ELR (cell line): Measurements from ENCODE around the gene NUDT4.
"Not testable (repeated sequence)": the region's sequence is repeated elsewhere in the genome, so short reads cannot be mapped to it uniquely, and the experiment has no call there.

Experiments
- DNase-seq: peaks from one replicate; pipeline ENCODE4 v3.0.0-alpha.2; 2015; ENCODE audit warnings: low read depth

NUDT4 gene

GRCh38 chr12:93366422-93366821 is 11.3 kb upstream of the NUDT4 start:
- no peak for DNase-seq

DNA sequence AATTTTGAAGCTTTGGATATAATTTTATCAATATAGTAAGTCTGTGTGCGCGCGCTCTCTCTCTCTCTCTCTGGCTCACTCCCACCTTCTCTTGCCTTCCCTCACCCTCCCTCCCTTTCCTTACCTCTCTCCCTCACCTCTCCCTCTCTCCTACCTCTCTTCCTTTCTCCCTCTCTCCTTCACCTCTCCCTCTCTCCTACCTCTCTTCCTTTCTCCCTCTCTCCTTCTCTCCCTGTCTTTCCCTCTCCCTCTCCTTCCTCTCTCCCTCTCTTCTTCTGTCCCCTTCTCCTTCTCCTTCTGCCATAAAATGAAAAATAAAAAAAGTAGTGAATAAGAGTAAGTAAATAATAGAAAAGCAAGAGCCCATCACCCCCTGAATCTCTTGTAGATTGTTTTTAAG is 9.0 kb upstream of the NUDT4 start:
- no peak for DNase-seq

DNA sequence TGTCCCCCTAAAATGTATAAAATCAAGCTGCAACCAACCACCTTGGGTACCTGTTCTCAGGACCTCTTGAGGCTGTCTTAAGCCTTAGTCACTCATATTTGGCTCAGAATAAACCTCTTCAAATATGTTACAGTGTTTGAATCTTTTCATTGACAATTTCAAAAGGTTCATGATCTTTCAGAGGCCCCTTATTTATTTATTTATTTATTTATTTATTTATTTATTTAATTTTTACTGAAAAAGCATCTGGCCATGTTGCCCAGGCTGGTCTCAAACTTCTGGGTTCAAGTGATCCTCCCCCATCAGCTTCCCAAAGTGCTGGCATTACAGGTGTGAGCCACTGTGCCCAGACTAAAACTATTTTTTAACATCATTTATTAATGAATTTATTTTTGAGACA is 8.2 kb upstream of the NUDT4 start:
- no peak for DNase-seq

GRCh38 chr12:93370947-93371346 is 6.8 kb upstream of the NUDT4 start:
- DNase-seq, result no peak

GRCh38 chr12:93373961-93374656 is 3.6 kb upstream of the NUDT4 start:
- no peak for DNase-seq

DNA sequence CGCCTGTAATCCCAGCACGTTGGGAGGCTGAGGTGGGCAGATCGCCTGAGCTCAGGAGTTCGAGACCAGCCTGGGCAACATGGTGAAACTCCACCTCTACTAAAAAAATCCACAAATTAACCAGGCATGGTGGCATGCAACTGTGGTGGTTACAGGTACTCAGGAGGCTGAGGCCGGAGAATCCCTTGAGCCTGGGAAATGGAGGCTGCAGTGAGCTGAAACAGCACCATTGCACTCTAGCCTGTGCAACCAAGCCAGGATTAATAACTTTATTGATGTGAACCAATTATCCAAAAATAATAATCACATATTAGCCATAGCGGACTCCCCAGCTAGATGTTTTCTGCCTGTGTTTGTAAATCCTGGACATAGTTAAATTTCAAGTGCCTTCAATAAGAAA is 1.8 kb upstream of the NUDT4 start:
- no peak for DNase-seq

DNA sequence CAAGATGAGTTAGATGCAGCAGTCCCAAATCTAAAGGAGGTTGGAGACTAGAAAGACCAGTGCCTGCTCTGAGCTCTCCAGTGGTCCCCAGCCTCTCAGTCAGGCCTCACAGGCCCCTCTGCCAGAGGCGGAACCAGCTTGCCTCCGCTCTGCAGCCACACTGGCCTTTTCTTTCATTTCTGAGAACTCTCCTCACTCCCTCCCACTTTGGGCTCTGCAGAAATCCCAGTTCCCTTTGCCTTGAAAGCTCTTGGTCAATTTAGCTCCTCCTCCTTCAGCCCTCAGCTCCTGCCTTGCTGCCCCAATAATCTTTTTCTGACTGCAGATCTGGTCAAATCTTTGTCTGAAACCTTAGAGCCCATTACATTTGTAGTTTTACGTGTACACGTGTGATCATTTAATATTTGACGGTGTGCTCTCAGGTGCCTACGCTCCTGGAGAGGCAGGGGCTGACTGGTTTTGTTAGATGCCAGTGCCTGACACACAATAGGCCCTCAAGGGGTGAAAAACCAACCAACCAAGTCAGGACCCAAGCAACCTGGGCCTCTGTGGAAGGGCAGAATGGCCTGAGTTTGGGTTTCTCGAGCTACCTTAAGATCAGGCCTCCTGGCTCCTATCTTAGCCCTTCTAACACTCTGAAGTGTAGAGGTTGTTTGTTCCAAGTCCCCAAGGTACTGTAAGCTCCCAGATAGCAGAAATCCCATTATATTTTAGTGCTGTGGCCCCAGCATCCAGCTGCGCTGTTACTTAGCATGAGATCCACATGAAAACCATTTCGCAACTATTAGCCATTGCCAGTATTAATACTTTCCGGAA is 1.1 kb upstream of the NUDT4 start:
- peak; percentile 30 for DNase-seq

DNA sequence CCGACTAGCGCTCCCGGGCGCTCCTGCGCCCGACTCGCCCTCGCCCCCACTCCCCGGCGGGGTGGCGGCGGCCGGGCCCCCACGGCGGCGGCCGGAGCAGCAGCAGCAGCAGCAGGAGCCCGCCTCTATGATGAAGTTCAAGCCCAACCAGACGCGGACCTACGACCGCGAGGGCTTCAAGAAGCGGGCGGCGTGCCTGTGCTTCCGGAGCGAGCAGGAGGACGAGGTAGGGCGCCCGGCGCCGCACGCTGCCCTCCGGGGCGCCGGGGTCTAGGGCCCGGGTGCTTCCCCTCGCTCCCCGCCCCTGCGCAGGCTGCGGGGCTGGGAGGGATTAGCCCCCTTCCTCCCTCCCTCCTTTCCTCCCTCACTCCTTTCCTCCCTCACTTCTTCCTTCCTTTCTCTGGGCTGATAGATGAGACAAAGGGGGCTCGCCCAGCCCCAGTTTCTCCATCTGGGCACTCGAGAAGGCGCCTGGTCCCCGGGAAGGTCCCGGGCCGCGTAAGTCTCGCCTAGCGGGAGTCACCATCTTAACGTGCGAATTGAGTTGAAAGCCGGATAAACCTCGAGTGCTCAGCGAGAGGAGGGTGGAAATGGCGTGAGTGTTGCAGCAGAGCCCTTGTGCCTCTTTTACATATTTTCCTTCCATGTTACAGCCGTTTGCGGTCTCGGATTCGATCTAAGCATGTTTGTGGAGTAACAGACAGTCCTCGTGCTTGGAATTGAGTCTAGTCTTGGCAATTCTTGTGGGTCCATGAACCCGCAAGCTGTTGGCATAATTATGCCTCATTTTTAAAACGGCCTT is 672 bp downstream of the NUDT4 start:
- peak; percentile 84 for DNase-seq

GRCh38 chr12:93378998-93379325 is 1.2 kb downstream of the NUDT4 start:
- no peak for DNase-seq

DNA sequence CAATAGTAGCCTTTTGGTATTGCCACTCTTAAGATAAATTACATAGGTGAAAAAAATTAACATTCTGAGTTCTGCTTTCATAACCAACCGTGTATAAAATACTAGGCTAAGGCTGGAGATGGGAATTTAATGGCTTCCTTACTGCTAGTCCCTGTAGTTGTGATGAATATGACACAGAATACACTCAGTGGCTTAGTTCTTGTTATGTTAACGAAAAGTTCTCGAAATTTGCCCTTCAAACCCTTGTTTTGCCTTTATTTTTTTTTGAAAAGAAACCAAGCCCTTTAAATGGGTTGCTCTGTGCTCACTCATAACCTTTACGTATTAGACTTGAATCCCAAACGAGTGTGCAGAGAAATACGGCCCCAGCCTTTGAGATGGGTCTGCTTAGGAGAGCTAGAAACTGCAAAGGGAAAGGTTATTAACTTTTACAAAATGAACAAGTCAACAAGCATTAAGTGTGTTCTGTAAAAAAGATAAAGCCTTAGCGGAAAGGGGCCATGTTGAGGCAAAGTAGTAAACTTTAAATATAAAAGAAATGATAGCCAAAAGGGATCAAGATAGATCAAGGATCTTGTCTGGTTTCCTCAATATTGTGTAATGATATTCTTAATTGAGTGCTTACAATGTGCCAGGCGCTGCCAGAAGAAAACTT is 1.7 kb downstream of the NUDT4 start:
- DNase-seq, result peak; percentile 33

GRCh38 chr12:93379981-93380361 is 2.2 kb downstream of the NUDT4 start:
- peak; percentile 14 for DNase-seq

- peak; percentile 56 for DNase-seq
Observed at GRCh38 chr12:93380480-93381121, 2.9 kb downstream of the NUDT4 start.

- no peak for DNase-seq
Observed at GRCh38 chr12:93381161-93381975, 3.6 kb downstream of the NUDT4 start.

DNA sequence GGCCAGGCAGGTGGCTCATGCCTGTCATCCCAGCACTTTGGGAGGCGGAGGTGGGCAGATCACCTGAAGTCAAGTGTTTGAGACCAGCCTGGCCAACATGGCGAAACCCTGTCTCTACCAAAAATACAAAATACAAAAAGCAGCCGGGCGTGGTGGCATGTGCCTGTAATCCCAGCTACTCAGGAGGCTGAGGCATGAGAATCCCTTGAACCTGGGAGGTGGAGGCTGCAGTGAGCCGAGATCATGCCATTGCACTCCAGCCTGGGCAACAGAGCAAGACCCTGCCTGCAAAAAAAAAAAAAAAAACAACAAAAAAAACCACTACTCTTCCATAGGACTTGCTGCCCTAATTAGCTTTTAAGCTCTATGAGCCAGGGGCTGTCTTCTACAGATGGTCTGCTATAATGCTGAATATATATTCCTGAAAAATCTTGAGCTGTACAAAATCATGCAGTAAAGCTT is 4.3 kb downstream of the NUDT4 start:
- not testable (repeated sequence) for DNase-seq

GRCh38 chr12:93387780-93388179 is 10.1 kb downstream of the NUDT4 start:
- peak; percentile 79 for DNase-seq

GRCh38 chr12:93390031-93390430 is 12.3 kb downstream of the NUDT4 start:
- DNase-seq, result no peak

GRCh38 chr12:93390549-93391297 is 13.0 kb downstream of the NUDT4 start:
- DNase-seq, result no peak

DNA sequence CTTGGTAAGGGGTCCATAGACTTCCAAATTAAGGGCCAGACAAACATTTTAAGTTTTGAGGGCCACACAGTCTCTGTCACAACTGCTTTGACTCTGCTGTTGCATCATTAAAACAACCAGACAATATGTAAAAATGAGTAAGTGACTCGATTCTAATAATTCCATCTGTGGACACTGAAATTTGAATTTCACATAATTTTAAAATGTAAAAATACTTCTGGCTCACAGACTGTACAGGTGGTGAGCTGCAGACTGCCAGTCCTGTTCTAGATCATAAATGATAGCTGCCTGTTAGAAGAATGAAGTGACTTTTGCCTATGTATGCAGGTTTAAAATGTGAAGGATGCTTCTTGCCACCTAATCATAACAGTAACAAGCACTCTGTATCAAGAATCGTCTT is 15.7 kb downstream of the NUDT4 start:
- DNase-seq, result no peak

DNA sequence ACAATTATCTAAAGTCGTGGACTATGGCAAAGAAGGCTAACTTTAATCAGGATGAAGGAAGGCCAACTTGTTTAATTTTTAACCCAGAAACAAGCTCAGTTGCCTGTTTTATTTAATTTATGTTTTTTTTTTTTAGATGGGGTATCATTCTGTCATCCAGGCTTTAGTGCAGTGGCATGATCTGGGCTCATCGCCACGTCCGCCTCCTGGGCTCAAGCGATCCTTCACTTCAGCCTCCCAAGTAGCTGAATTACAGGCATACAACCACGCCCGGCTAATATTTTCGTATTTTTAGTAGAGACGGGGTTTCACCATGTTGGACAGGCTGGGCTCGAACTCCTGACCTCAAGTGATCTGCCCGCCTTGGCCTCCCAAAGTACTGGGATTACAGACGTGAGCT is 19.7 kb downstream of the NUDT4 start:
- DNase-seq, result no peak

DNA sequence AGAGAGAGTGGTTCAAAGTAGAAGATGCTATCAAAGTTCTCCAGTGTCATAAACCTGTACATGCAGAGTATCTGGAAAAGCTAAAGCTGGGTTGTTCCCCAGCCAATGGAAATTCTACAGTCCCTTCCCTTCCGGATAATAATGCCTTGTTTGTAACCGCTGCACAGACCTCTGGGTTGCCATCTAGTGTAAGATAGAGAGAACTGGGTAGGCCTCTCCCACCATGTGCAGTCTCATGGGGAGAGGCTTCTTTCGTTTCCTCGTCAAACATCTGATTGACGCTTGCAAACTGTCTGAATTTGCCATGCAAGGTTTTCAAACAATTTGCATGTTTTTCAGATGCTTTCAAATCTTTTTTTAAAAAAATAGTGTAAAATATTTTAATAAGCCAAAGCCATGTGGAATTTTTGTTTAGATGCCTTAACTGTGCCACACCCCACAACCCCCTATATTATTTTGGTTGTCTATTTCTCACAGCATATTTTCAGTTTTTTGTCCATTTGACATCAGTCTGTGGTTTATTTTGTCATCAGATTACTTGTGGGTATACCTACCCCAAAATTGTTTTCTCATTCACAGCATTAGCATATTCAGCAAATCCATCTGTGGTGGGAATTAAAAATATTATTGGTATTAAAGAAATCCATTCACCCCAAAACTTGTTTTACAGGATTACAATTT is 21.6 kb downstream of the NUDT4 start:
- DNase-seq, result not testable (repeated sequence)
